Testis (tissue), 3 donors: ENCODE data around the gene SPATA19. TPM values are rescaled to one million over a fixed set of nuclear protein-coding genes. Genes with fewer than 3 reads are reported as not detected.

ENCODE experiments used
- DNase-seq: peaks from one replicate; pipeline ENCODE4 v3.0.0-alpha.2; 2019
- H3K27ac ChIP-seq, 2 donors: fragments of 200-600 bp; sonication (generic); one replicate each; pipeline ENCODE4 v1.5.1; 2019
- H3K27me3 ChIP-seq: fragments of 200-600 bp; sonication (generic); one replicate; pipeline ENCODE4 v1.5.1; 2019
- H3K36me3 ChIP-seq: fragments of 200-600 bp; sonication (generic); one replicate; pipeline ENCODE4 v1.5.1; 2017; ENCODE audit warnings: low read depth; ENCODE audit errors: missing control alignments
- H3K4me1 ChIP-seq: fragments of 200-600 bp; sonication (generic); one replicate; pipeline ENCODE4 v1.5.1; 2019
- H3K4me3 ChIP-seq, 2 donors: fragments of 200-600 bp; sonication (generic); one replicate each; pipeline ENCODE4 v1.5.1; 2017 to 2019
- H3K9me3 ChIP-seq: fragments of 200-600 bp; sonication (generic); one replicate; pipeline ENCODE4 v1.5.1; 2017
- POLR2A ChIP-seq: fragments of 450-650 bp; IDR thresholded peaks from one replicate; pipeline ENCODE4 v1.6.1; 2017; ENCODE audit warnings: antibody characterized with exemption, mild to moderate bottlenecking, moderate library complexity
- WGBS, 2 donors: methylation state at CpG; one replicate each; pipeline ENCODE4 v1.1.5; 2018; 5-methylcytosine and 5-hydroxymethylcytosine counted together
- intact Hi-C: fragments of 100-400 bp; cut with DNase I; formaldehyde crosslinking; loops from one replicate; pipeline ENCODE4 v1.15.1; 2023; ENCODE audit warnings: low total_unique reads
- polyA plus RNA-seq: library from polyadenylated mRNA; stranded (reverse); fragments of 350-450 nt; fragmentation: Illumina TruSeq; extraction: RNeasy Lipid Tissue Mini Kit (QIAGEN cat#74804); gene quantifications from one replicate; pipeline ENCODE4 v1.2.3, GENCODE V29; 2014; ENCODE audit warnings: low read depth, low replicate concordance; ENCODE audit not compliant: insufficient read depth
- total RNA-seq, 2 donors: library from RNA; depleted of rRNA; stranded (reverse); fragments of >200 nt; gene quantifications; one replicate each; pipeline ENCODE4 v1.2.3, GENCODE V29; 2016
- TF ChIP-seq, protein P1 (sequence below), 3 experiments: fragments of 450-650 bp in 2 of 3; fragments of 200-600 bp in 1 of 3; sonication (generic) in 1 of 3; IDR thresholded peaks; one replicate each; pipeline ENCODE4 v1.5.1; 2016 to 2019; ENCODE audit warnings: antibody characterized with exemption in 3 of 3, mild to moderate bottlenecking in 2 of 3, moderate library complexity in 1 of 3

Gene SPATA19
- total and polyA plus RNA-seq, 3 donors from 2014 or later, result 43.4 to 154 (median 142) TPM

- 74 to 80% methylated on average over 7 of the region's 7 CpGs for WGBS, 2 donors
- H3K4me3 ChIP-seq, result no peak overlapping the region
- H3K9me3 ChIP-seq, result no peaks in the 10 kb centered on the region
- no peaks in the 10 kb centered on the region for H3K27me3 ChIP-seq
- DNase-seq, result no peak
- no peaks in the 10 kb centered on the region for H3K36me3 ChIP-seq
- intact Hi-C loops, result no loop called here
- no peaks in the 10 kb centered on the region for H3K4me1 ChIP-seq
- H3K27ac ChIP-seq, result no peak overlapping the region
- no peak for TF ChIP-seq POLR2A
- TF ChIP-seq, protein P1, sequence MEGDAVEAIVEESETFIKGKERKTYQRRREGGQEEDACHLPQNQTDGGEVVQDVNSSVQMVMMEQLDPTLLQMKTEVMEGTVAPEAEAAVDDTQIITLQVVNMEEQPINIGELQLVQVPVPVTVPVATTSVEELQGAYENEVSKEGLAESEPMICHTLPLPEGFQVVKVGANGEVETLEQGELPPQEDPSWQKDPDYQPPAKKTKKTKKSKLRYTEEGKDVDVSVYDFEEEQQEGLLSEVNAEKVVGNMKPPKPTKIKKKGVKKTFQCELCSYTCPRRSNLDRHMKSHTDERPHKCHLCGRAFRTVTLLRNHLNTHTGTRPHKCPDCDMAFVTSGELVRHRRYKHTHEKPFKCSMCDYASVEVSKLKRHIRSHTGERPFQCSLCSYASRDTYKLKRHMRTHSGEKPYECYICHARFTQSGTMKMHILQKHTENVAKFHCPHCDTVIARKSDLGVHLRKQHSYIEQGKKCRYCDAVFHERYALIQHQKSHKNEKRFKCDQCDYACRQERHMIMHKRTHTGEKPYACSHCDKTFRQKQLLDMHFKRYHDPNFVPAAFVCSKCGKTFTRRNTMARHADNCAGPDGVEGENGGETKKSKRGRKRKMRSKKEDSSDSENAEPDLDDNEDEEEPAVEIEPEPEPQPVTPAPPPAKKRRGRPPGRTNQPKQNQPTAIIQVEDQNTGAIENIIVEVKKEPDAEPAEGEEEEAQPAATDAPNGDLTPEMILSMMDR (IDR thresholded peaks at IDR 0.05), result no peak
Observed at GRCh38 chr11:133810766-133811165, 34.5 kb downstream of the SPATA19 start.

DNA sequence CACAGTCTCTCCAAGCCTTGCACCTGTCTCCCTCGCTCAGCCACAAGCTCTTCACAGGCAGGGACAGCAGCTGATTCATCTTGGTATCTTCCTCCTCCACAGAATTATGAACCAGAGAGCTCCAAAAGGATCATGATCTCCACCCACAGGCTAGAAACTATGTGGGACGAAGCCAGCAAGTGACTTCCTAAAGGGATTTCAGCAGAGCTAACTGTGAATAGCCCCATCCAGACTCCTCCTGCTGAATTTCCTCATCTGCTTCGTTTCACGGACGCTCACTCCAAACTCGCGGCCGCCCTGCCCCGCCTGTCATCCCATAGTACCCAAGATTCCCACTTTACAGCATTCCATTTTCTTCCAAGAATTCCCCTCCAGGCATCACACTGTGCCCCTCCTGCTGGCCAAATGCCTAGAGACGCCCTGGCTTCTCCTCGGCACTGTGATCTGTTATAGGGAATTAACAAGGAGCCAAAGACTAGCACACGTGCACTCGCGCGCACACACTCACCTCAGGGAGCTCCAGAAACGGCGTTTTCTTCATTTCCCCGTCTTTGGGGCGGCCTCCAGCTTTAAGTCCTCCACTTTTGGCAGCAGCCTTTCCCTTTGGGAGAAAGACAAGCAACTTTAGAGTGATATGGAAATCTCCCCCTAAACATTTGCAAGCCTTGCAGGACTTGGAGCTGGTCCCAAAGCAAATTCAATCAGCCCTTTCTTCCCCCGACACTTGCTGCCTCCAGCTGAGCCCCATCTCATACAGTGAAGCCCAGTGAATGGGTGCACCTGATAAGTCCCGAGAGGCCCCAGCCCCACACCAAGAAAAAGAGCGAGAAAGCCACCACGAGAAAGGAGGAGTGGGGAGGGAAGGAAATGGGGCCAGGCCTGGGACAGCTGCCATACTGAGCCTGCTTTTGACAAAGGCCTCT, 35.5 kb downstream of the SPATA19 start:
- Histone ChIP-seq H3K4me1 (no peaks in the 10 kb centered on the region), H3K4me3 (no peak overlapping the region), H3K9me3 (no peaks in the 10 kb centered on the region), H3K27ac (no peak overlapping the region), H3K27me3 (no peaks in the 10 kb centered on the region), H3K36me3 (no peaks in the 10 kb centered on the region)
- TF ChIP-seq, protein P1 (IDR thresholded peaks at IDR 0.05), result no peak
- TF ChIP-seq POLR2A, result no peak
- WGBS, 2 donors, result 45 to 52% methylated on average over 23 of the region's 23 CpGs
- no peak for DNase-seq
- intact Hi-C loops, result no loop called here

DNA sequence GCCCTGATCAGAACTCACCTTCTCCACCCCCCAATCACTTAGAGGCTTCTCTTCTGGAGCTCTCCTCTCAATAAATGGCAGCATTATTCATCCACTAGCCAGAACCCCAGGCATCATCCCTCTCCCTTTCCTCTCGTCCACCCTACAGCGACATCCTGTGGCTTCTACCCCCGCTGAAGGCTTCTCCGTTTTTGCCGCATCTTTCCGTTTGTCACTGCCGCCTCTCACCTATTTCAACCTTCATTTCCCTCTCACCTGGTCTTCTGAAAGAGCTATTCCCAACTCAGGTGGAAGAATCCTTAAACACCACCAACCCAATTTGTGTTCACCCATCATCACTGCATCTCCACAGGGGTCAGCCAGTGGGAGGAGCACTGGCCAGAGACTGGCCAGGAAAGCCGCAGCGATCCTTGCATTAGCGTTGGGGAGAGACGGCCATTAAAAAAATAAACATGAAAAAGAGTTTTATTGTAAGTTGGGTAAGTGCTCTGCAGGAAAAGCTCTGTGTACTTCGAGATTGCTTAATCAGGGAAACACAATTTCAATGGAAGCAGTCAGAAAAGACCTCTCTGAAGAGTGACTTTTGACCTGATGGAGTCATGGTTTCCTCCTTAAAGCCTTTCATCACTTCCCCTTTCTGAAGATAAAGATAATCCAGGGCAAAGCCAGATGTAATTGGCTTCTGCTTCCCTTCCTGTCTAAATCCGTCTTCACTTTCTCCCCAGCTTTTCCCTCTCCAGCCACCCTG, 36.7 kb downstream of the SPATA19 start:
- intact Hi-C loops, result no loop called here
- TF ChIP-seq, protein P1 (IDR thresholded peaks at IDR 0.05), result no peak
- no peak for TF ChIP-seq POLR2A
- Histone ChIP-seq H3K27ac (no peak overlapping the region), H3K27me3 (no peaks in the 10 kb centered on the region), H3K9me3 (no peaks in the 10 kb centered on the region), H3K36me3 (no peaks in the 10 kb centered on the region), H3K4me1 (no peaks in the 10 kb centered on the region), H3K4me3 (no peak overlapping the region)
- DNase-seq, result no peak
- 57 to 72% methylated on average over 13 of the region's 13 CpGs for WGBS, 2 donors

DNA sequence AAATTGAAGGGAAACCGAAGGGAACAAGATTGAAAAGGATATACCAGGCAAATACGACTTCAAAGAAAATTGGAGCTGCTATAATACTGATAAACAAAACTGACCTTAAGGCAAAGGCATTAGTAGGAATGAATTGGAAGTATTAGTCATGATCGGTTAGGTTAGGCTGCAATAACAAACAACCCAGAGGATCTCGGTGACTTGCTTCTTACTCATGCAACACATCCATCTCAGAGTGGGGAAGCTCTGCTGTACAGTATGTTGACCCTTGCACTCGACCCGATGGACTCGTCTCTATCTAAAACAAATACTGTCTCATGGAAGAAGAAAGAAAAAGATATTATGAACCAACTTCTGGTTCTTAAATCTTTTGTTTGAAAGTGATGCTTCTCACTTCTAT, 42.3 kb downstream of the SPATA19 start:
- H3K36me3 ChIP-seq, result no peaks in the 10 kb centered on the region
- no peaks in the 10 kb centered on the region for H3K4me1 ChIP-seq
- no peak overlapping the region for H3K27ac ChIP-seq
- intact Hi-C loops, result no loop called here
- H3K9me3 ChIP-seq, result no peaks in the 10 kb centered on the region
- no peaks in the 10 kb centered on the region for H3K27me3 ChIP-seq
- no peak for TF ChIP-seq POLR2A
- TF ChIP-seq, protein P1 (IDR thresholded peaks at IDR 0.05), result no peak
- WGBS, 2 donors, result 88% methylated on average over 7 of the region's 7 CpGs
- no peak overlapping the region for H3K4me3 ChIP-seq
- no peak for DNase-seq
